Peyer's patch (tissue), 4 donors: ENCODE results near the gene TULP4.
"Not testable (repeated sequence)": the region's sequence is repeated elsewhere in the genome, so short reads cannot be mapped to it uniquely, and the experiment has no call there.

ENCODE experiments used
- CTCF ChIP-seq, 6 experiments: fragments of 450-650 bp in 4 of 6; fragments of 200-600 bp in 2 of 6; sonication (generic) in 1 of 6; IDR thresholded peaks; one replicate each; pipeline ENCODE4 v1.5.1; 2017 to 2019; ENCODE audit warnings: antibody characterized with exemption in 6 of 6, mild to moderate bottlenecking in 3 of 6, moderate library complexity in 1 of 6
- POLR2A ChIP-seq, 2 donors: fragments of 450-650 bp; IDR thresholded peaks; one replicate each; pipeline ENCODE4 v1.5.1; 2017; ENCODE audit warnings: antibody characterized with exemption in 2 of 2, mild to moderate bottlenecking in 2 of 2, moderate library complexity in 2 of 2

DNA sequence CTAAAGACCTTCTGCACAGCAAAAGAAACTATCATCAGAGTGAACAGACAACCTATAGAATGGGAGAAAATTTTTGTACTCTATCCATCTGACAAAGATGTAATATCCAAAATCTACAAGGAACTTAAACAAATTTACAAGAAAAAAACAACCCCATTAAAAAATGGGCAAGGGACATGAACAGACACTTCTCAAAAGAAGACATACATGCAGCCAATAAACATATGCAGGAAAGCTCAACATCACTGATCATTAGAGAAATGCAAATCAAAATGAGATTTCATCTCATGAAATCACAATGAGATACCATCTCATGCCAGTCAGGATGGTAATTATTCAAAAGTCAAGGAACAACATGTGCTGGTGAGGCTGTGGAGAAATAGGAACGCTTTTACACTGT is 215.6 kb downstream of the TULP4 start:
- not testable (repeated sequence) for TF ChIP-seq CTCF, POLR2A (IDR thresholded peaks at IDR 0.05)
